Measurements from ENCODE around the gene CBL. TPM values are rescaled to one million over a fixed set of nuclear protein-coding genes. Genes with fewer than 3 reads are reported as not detected.

CBL gene
- polyA plus RNA-seq, 1 of the 3 experiments (the other 2 are of a cell fraction) = 9.5 TPM

Small RNA genes within 50 kb of the gene (small RNA-seq; reads per million reads assigned to genes)
- gene RF01225 = 0 to 0.26 (median 0) reads per million in 7 experiments
- gene RNU6-262P = 0 to 0.10 (median 0) reads per million in 7 experiments

Other genes starting within 250 kb of the CBL start
- gene FOXR1, start 234.6 kb upstream of the CBL start, polyA plus RNA-seq (2012; rRNA removed) = not detected in 2 replicates
- 16.0 and 19.8 TPM in 2 replicates for gene CENATAC, start 208.2 kb upstream of the CBL start, polyA plus RNA-seq (2012; rRNA removed)
- 2,335 and 2,688 TPM in 2 replicates for gene RPS25, start 188.0 kb upstream of the CBL start, polyA plus RNA-seq (2012; rRNA removed)
- gene TRAPPC4, start 187.6 kb upstream of the CBL start, polyA plus RNA-seq (2012; rRNA removed) = 299 and 368 TPM in 2 replicates
- gene SLC37A4, start 175.5 kb upstream of the CBL start, polyA plus RNA-seq (2012; rRNA removed) = 21.8 and 22.1 TPM in 2 replicates
- 90.8 and 105 TPM in 2 replicates for gene HYOU1, start 149.1 kb upstream of the CBL start, polyA plus RNA-seq (2012; rRNA removed)
- 13.8 and 14.8 TPM in 2 replicates for gene VPS11, start 138.5 kb upstream of the CBL start, polyA plus RNA-seq (2012; rRNA removed)
- 69.4 and 77.4 TPM in 2 replicates for gene HMBS, start 121.5 kb upstream of the CBL start, polyA plus RNA-seq (2012; rRNA removed)
- 99.5 and 128 TPM in 2 replicates for gene DPAGT1, start 104.5 kb upstream of the CBL start, polyA plus RNA-seq (2012; rRNA removed)
- gene C2CD2L, start 99.0 kb upstream of the CBL start, polyA plus RNA-seq (2012; rRNA removed) = 7.6 and 8.6 TPM in 2 replicates
- 21.8 and 36.1 TPM in 2 replicates for gene HINFP, start 84.8 kb upstream of the CBL start, polyA plus RNA-seq (2012; rRNA removed)
- gene ABCG4, start 57.3 kb upstream of the CBL start, polyA plus RNA-seq (2012; rRNA removed) = 0.50 and 0.72 TPM in 2 replicates
- 13.7 and 13.8 TPM in 2 replicates for gene NLRX1, start 37.6 kb upstream of the CBL start, polyA plus RNA-seq (2012; rRNA removed)
- gene NHERF4, start 20.9 kb upstream of the CBL start, polyA plus RNA-seq (2012; rRNA removed) = not detected in 2 replicates
- gene MCAM, start 110.8 kb downstream of the CBL start, polyA plus RNA-seq (2012; rRNA removed) = 22.8 and 28.4 TPM in 2 replicates
- gene RNF26, start 128.2 kb downstream of the CBL start, polyA plus RNA-seq (2012; rRNA removed) = 26.6 and 31.9 TPM in 2 replicates
- gene C1QTNF5, start 134.5 kb downstream of the CBL start, polyA plus RNA-seq (2012; rRNA removed) = 0.71 and 0.76 TPM in 2 replicates
- gene MFRP, start 140.4 kb downstream of the CBL start, polyA plus RNA-seq (2012; rRNA removed) = not detected in 2 replicates
- gene USP2, start 175.4 kb downstream of the CBL start, polyA plus RNA-seq (2012; rRNA removed) = 0.81 and 0.97 TPM in 2 replicates
- gene THY1, start 216.8 kb downstream of the CBL start, polyA plus RNA-seq (2012; rRNA removed) = 1,091 and 1,905 TPM in 2 replicates